Epithelial cell of esophagus (primary cell): ENCODE data around the gene CLDN9.
A peak's percentile ranks its signal among the peaks of the same experiment; 100 is the strongest.

Experiments used
- DNase-seq: peaks from one replicate; pipeline ENCODE4 v3.0.0; 2010; ENCODE audit warnings: low read depth
- H3K4me3 ChIP-seq: 2 replicates; pipeline ENCODE4 v1.5.1; 2011; ENCODE audit warnings: mild to moderate bottlenecking, low read length, control low read depth
- CTCF ChIP-seq: IDR thresholded peaks from 2 replicates; pipeline ENCODE4 v1.5.1; 2011; ENCODE audit warnings: low read depth, mild to moderate bottlenecking, low read length, control low read depth, inconsistent platforms; ENCODE audit not compliant: insufficient read depth; ENCODE audit errors: missing control alignments

Gene CLDN9

DNA sequence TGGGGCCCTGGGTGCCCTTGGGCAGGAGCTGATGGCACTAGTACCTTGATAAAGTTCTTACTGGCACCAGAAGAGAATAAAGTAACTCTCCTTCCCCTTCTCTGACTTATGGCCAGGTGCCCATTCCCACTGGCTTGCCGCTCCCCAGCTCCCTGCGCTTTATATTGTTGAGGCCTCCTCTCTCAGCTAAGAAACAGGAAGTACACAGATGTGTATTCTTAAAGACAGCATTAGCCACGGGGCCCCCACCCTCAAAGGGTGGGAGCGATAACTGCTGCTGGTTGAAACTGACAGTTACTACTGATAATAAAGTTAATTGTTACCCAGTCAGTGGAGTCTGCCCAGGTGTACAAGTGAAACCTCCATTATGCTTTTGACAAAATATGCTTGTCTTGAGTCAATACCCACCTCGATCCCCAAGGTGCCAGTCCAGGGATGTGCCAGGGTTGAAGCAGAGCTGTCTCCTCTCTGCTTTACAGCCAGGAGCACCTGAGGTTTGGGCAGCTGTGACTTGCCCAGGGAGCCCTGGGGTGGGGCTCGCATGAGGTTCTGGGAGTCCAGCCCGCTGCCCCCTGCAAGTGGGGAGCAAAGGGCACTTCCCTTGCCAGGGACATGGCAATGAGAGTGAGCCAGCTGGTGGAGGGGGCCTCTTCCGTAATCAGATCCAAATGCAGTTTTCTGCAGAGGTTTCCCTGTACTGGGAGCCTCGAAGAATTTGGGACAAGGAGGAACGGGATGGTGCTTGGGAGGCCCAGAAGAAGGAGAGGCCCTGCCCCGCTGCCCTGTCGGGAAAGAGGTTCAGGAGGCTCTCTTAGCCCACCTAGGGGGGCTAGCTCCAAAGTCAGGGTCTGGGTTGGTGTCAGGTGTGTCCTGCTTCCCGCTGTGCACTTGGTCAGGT is 5.4 kb upstream of the CLDN9 start:
- no peak for TF ChIP-seq CTCF
- no peak for DNase-seq

GRCh38 chr16:3007957-3008689 is 4.6 kb upstream of the CLDN9 start:
- H3K4me3 ChIP-seq, result no peak overlapping the region
- no peak for DNase-seq
- no peak for TF ChIP-seq CTCF

More for the DNA sequence above, 5.4 kb upstream of the CLDN9 start:
- H3K4me3 ChIP-seq, result no peak overlapping the region

GRCh38 chr16:3008690-3009037 is 4.1 kb upstream of the CLDN9 start:
- no peak for TF ChIP-seq CTCF
- no peak for DNase-seq
- no peak overlapping the region for H3K4me3 ChIP-seq

DNA sequence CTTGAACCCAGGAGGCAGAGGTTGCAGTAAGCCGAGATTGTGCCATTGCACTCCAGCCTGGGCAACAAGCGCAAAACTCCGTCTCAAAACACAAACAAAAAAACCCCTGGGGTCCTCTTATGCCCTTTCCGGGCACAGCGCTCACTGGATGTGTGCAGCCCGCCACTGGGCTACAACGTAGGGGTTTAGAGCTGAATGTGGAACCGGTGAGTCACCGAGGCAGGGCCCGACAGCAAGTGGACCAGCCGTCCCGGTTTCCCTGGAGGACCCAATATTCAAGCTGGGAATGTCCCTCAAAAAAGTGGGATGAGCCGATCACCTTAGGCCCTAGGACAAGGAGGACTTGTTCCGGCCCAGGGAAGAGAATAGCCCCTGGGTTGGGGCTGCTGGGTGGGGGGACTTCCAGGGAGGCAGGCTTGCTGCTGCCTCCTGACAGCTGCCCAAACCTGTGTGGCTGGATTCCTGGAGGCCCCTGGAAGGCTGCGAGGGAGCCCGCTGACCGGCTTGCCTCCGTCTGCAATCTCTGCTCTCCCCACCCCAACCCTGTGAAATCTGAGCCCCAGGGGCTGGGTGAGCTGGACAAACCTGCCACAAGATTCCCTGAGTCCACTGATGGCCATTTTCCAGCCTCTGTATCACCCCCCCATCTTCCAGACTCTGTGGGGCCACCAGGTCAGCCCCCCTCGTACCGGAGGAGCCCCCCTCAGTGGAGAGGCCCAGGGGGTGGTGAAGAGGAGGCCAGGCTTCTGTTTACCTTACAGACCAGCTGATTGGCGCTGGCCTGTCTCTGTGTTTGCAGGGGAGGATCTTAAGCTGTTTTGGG is 2.9 kb upstream of the CLDN9 start:
- TF ChIP-seq CTCF, result no peak
- H3K4me3 ChIP-seq, result no peak overlapping the region
- DNase-seq, result peak; percentile 87

GRCh38 chr16:3010510-3010909 is 2.2 kb upstream of the CLDN9 start:
- TF ChIP-seq CTCF, result no peak
- no peak for DNase-seq
- H3K4me3 ChIP-seq, result no peak overlapping the region

GRCh38 chr16:3012246-3012645 is 477 bp upstream of the CLDN9 start:
- no peak for TF ChIP-seq CTCF
- no peak for DNase-seq
- no peak overlapping the region for H3K4me3 ChIP-seq
